Chondrocyte (in vitro differentiated cells): ENCODE measurements around the gene UCK1. TPM values are rescaled to one million over a fixed set of nuclear protein-coding genes. Genes with fewer than 3 reads are reported as not detected.
A peak's percentile ranks its signal among the peaks of the same experiment; 100 is the strongest.

Source experiments
- DNase-seq: peaks from one replicate; pipeline ENCODE4 v3.0.0; 2021; ENCODE audit warnings: mixed read lengths, low spot score
- H3K27ac Mint-ChIP-seq: one replicate; pipeline ENCODE4 v1.8.0; 2021; ENCODE audit warnings: mild to moderate bottlenecking, moderate library complexity, mixed read lengths; ENCODE audit not compliant: unreplicated experiment
- H3K27me3 Mint-ChIP-seq: 2 replicates; pipeline ENCODE4 v1.8.0; 2021; ENCODE audit warnings: low read depth, mixed read lengths
- H3K36me3 Mint-ChIP-seq: 2 replicates; pipeline ENCODE4 v1.8.0; 2021; ENCODE audit warnings: low read depth, mixed read lengths
- H3K4me1 Mint-ChIP-seq: 2 replicates; pipeline ENCODE4 v1.8.0; 2021; ENCODE audit warnings: low read depth, mild to moderate bottlenecking, mixed read lengths
- H3K4me3 Mint-ChIP-seq: one replicate; pipeline ENCODE4 v1.8.0; 2021; ENCODE audit warnings: mild to moderate bottlenecking, moderate library complexity, mixed read lengths; ENCODE audit not compliant: unreplicated experiment
- H3K9me3 Mint-ChIP-seq: 2 replicates; pipeline ENCODE4 v1.8.0; 2021; ENCODE audit warnings: low read depth, mixed read lengths
- CTCF ChIP-seq: fragments of 200-600 bp; sonication (generic); IDR thresholded peaks from 2 replicates; pipeline ENCODE4 v1.5.0; 2021; ENCODE audit warnings: antibody characterized with exemption, mild to moderate bottlenecking, moderate library complexity
- total RNA-seq: library from RNA; stranded (reverse); gene quantifications from 3 replicates; pipeline ENCODE4 v1.2.1, GENCODE V29; 2021

UCK1 gene
- total RNA-seq, 1 donor from 2014 or later, result 18.3 TPM

- DNase-seq, result no peak
These were observed 8.3 kb upstream of the UCK1 start for GRCh38 chr9:131539223-131539923.

GRCh38 chr9:131537946-131538345 is 6.9 kb upstream of the UCK1 start:
- Mint-ChIP-seq H3K27ac (no peak overlapping the region), H3K4me3 (no peak overlapping the region), H3K27me3 (no peaks in the 10 kb centered on the region), H3K36me3 (peaks cover 2% of the 10 kb centered on the region), H3K4me1 (no peaks in the 10 kb centered on the region), H3K9me3 (peaks cover 9% of the 10 kb centered on the region)
- no peak for TF ChIP-seq CTCF
- no peak for DNase-seq

More at GRCh38 chr9:131539223-131539923, 8.3 kb upstream of the UCK1 start:
- no peaks in the 10 kb centered on the region for H3K4me1 Mint-ChIP-seq
- H3K36me3 Mint-ChIP-seq, result peaks cover 9% of the 10 kb centered on the region
- no peak overlapping the region for H3K27ac Mint-ChIP-seq
- no peak overlapping the region for H3K4me3 Mint-ChIP-seq
- TF ChIP-seq CTCF, result no peak
- H3K9me3 Mint-ChIP-seq, result peaks cover 18% of the 10 kb centered on the region
- no peaks in the 10 kb centered on the region for H3K27me3 Mint-ChIP-seq

GRCh38 chr9:131534721-131535237 is 3.7 kb upstream of the UCK1 start:
- Mint-ChIP-seq H3K27me3 (no peaks in the 10 kb centered on the region), H3K9me3 (peaks cover 2% of the 10 kb centered on the region), H3K36me3 (peaks cover under 1% of the 10 kb centered on the region), H3K27ac (no peak overlapping the region), H3K4me1 (peaks cover 11% of the 10 kb centered on the region), H3K4me3 (no peak overlapping the region)
- DNase-seq, result no peak
- TF ChIP-seq CTCF, result no peak

- peak; percentile 65 for TF ChIP-seq CTCF
These were observed 530 bp downstream of the UCK1 start for GRCh38 chr9:131530546-131530919.

GRCh38 chr9:131529597-131530545 is 1.2 kb downstream of the UCK1 start:
- Mint-ChIP-seq H3K4me1 (peaks cover 21% of the 10 kb centered on the region), H3K4me3 (peak overlapping the region; percentile 83), H3K9me3 (no peaks in the 10 kb centered on the region), H3K36me3 (peaks cover 13% of the 10 kb centered on the region), H3K27ac (peak overlapping the region; percentile 76), H3K27me3 (no peaks in the 10 kb centered on the region)
- no peak for TF ChIP-seq CTCF
- DNase-seq, result no peak

More at GRCh38 chr9:131530546-131530919, 530 bp downstream of the UCK1 start:
- H3K4me3 Mint-ChIP-seq, result peak overlapping the region; percentile 83
- H3K9me3 Mint-ChIP-seq, result no peaks in the 10 kb centered on the region
- H3K4me1 Mint-ChIP-seq, result peaks cover 18% of the 10 kb centered on the region
- no peak for DNase-seq
- H3K27me3 Mint-ChIP-seq, result no peaks in the 10 kb centered on the region
- peak overlapping the region; percentile 76 for H3K27ac Mint-ChIP-seq
- peaks cover 13% of the 10 kb centered on the region for H3K36me3 Mint-ChIP-seq
